Effector CD8-positive, alpha-beta T cell (primary cell): Measurements from ENCODE around the gene DSE.

Experiments
- DNase-seq: peaks from one replicate; lab custom pipeline; 2025; lab: John Stamatoyannopoulos, UW

DSE gene

DNA sequence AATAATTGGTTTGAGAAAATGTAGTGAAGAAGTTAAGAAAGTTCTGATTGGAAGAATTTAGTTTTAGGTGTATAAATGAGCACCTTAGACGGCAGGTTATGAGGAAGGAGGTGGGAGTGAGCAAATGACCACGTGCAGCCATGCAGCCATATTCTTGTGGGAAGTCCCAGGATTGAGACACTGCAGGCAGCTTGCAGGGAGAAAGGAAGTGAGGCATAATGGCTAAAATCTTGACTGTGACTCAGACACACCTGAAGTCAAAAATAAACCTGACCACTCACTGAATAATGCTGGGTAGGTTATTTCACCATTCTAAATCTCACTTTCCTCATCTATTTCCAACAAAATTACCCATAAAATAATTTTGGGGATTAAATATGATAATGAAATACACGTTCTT lies 16.6 kb downstream of the DSE start:
- DNase-seq: no peak

DNA sequence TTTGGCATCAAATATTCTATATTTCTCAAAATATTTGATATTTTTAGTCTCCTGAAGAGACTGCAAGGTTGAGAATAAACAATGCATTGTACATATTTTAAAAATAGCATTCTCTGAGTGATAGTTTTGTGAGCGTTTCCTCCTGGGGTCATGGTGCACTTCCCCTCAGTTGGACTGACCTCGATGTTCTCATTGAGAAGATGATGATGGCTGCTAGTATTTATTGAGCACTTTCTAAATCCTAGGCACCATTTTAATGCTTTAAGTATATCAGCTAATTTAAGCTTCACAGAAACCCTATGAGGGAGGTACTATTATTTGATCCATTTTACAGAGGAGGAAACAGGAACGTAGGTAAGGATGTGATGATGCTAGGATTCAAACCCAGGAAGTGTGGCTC lies 18.2 kb downstream of the DSE start:
- DNase-seq: no peak

DNA sequence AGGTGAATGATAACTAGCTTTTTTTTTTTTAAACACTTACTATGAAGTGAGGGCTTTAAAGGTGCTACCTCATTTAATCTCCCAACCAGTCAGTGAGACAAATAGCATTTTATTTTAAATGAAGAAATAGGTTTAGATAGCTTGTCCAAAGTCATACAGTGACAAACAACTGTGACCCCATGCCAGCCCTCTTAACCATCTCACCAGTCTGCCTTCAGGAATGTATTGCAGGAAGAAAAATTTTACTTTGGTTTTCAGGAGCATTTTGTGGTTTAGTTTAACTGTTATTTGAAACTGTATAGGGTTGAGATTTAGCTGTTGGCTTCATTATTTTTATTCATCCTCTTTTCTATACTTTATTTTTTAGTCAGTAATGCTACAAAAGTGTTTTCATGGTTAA lies 18.6 kb downstream of the DSE start:
- DNase-seq: no peak

DNA sequence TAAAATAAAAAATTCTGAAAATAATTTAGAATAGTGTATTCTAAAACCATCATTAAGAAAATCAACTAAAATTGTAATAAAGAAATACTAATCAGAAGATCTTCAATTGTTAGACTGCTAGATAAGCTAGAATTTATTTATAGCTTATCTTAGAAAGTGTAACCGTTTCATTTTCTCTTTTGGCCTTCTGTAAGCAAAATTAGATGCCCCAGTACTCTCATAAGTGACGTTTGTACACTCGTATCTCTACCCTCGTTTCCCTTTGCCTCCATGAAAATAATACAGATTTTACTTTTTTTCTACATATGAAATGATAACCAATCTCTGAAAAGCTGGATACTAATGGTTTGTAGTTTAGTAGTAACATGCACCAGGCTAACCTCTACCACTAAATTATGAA lies 19.8 kb downstream of the DSE start:
- no peak for DNase-seq

DNA sequence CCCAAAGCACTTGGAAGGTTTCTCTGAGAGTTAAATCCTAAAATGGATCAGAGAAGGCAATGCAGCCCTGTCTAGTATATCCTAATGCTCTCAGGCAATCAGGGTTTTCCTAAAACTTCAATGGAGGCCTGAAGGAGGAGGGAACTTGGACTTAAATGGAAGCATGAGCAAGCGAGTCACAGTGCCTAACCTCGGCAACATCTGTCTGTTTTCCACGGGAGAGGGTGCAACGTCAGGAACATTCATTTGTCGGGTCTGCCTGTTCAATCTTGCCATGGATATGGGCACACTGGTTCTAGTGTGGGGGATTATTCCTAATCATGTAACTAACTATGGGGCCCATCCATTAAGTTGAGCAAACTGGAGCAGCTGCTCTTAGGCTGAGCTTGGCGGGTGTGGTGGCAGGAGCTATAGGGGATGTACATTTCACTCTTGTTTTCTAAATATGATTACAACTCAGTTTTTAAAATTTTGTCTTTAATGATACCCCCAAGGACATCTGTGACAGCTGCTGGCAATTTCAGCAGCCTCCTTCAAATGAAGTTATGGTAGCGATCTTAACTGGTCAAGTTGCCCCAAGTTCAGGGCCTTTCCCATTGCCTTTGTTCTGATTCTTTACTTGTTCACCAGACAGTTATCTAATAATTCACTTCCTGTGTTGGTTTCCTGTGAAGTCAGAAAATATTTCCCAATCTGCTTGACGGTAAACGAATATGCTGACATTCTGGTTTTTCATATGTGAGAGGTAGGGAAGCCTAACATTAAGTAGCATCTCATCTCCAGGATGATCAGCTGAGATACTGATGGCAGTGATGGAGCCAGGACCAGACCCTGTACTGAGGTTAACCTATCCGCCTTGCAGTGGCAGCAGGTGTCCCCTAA lies 21.6 kb downstream of the DSE start:
- DNase-seq: no peak

DNA sequence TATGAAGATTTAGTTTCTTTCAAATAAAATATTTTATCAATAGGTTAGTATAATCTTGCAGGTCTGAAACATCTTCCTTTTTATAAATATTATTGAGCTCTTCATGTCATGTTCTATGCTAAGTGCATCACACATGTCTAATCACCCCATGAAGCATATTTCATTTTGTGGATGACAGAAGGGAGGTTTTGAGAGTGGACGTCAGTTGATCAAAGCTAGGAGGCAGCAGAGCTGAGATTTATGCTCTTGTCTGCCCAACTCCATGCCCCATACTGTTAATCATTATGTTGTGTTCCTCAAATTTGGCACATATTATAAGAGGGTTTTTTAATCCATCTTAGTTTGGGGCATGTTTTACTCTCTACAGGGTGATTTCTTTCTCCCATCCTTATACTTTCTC lies 22.7 kb downstream of the DSE start:
- no peak for DNase-seq

DNA sequence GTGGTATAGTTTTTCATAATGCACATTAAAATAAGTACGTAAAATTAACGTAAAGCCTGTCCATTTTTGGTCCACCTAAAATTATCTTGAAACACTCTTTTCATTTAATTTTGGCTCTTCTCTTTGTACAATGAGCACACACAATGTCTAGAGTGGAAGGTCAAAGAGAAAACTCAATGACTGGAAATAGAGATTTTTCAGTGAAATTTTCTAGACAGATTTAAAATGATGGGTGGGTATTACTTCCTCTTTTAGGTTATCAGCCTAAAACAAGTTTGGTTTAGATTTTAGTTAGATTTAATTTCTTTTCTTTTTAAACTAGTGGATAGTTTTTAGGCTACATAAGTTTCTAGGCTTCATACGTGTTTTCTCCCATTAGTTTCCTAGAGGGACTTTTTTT lies 24.9 kb downstream of the DSE start:
- no peak for DNase-seq

DNA sequence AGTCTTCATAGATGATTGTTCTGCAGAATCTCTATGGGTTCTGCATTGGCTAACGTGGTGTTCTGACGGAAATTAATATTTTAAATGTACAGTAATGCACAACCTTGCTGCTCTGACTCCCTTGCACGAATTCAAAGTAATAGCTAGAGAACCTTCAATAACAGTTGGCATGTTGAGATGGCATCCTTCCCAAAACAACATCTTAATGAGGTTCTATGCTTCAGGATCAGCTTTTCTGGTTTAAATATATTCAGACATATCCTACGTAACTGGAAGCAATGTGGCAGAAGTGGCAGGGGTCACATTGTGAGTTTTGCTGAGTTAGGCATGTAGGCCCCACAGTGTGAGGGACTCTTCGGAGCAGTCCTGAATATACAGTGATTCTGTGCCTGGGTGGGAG lies 25.7 kb downstream of the DSE start:
- no peak for DNase-seq

DNA sequence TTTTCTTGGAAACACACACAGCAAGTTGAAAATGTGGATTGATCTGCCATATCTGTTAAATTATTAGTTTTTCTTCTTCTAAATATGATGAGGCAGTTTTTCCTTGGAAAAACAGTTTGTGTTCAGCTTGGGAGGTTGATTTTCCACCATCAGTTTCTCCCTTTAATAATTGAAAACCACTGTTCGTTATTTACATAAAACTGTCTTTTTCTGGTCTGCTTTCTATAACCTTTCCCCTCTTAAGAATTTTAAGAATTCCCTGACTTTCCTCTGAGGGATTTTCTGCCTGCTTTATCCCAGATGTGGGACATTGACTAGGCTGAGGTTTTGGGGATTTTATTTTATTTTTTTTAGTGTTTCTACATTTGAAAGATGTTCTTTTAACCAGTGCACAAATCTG lies 27.2 kb downstream of the DSE start:
- DNase-seq: no peak

DNA sequence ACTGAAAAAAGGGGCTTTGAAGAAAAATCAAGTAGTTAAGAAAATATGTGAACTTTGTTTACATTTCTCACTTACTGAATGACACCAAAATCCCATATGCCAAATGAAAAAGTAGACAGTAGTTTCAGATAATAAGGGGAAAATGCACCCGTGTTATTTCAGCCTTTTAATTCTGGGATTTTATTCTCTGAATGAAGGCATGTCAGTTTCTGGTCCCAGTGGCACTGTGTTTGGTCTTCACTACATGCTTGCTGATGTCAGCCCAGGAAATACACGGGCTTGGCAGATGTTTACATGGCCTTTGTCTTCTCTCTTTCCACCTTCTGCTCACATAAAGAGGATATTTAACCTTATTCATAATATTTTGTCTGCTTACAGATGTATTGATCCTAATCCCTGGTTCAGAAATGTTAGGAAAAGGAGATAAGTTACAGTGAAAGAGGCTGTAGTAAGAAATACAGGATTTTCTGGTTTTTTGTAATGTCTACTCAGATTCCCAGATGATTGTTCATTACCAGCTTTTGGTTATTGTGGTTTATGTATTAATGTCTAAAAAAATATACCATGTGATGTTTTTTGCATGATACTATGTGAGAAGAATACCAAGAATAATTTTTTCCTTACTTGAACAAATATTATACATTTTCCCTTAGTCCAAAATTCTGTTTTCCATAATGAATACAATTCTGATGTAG lies 27.7 kb downstream of the DSE start:
- no peak for DNase-seq

DNA sequence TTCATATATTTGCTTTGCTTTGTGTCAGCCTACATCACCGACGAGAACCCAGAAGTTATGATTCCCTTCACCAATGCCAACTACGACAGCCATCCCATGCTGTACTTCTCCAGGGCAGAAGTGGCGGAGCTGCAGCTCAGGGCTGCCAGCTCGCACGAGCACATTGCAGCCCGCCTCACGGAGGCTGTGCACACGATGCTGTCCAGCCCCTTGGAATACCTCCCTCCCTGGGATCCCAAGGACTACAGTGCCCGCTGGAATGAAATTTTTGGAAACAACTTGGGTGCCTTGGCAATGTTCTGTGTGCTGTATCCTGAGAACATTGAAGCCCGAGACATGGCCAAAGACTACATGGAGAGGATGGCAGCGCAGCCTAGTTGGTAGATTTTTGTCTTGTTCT lies 28.5 kb downstream of the DSE start:
- no peak for DNase-seq

DNA sequence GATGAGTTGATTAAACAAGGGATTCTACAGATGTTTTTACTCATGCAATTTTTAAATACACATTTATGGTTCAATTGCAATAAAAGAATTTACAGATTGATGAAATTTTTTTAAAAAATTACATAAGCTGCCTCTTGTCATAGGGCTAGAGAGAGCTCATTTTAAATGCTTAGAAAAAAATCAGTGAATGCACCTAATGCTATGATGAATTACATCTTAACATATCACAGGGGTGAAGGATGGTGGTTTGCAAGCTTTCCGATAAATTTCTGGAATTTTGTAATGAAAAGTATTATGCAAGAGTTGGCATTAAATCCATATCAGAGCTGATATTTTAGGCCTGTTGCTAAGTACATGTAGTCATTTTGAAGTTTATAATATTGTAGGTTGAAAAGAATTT lies 29.6 kb downstream of the DSE start:
- no peak for DNase-seq

DNA sequence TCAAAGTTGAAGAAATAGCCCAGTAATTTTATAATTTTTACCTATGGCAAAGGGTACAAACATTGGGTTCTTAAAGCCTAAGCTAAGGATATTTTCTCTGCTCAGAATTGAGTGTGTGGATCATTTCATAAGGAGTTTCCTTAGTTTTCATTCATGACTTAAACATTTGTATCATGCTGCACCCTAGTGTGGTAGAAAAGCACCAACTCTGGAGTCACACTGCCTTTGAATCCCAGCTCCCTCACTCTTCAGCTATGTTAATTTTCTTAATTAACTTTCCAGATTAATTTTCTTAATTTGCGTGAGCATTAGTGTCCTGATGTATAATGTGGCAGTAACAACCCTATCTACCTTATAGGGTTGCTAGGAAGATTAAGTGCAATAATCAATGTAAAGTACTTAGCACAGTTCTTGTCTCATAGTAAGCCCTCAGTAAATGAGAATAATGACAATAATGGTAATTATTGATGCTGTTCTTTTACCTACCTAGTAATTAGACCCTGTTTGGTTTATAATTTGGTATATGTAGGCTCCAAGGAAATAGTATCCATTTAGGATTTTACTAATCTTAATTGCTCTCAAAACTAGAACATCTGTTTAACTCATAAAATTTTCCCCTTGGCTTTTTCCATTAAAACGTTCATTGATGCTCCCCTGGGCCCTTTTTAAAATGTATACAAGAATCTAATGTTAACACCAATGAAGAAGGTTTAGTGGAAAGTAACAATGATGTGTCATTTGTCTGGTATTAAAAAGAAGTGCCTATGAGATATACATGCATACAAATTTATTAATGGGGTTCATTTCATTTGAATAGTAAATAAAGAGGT lies 31.6 kb downstream of the DSE start:
- DNase-seq: no peak

DNA sequence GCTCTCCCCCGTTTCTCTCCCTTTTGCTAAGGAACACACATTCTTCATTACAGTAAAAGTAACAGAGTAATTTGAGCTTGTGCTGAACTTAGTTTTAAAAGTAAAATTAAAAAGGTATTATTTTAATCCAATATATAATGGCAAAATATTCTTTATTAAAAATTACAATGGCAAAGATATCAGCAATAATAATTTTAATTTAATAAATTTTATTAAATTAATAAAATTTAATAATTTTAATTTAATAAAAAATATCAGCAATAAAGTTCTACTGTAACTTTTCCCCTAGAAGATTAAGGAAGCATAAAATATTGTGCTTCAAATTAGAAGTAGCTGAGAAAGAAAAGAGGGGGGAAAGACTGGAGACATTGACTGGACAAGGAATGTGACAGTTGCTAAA lies 32.5 kb downstream of the DSE start:
- DNase-seq: no peak

DNA sequence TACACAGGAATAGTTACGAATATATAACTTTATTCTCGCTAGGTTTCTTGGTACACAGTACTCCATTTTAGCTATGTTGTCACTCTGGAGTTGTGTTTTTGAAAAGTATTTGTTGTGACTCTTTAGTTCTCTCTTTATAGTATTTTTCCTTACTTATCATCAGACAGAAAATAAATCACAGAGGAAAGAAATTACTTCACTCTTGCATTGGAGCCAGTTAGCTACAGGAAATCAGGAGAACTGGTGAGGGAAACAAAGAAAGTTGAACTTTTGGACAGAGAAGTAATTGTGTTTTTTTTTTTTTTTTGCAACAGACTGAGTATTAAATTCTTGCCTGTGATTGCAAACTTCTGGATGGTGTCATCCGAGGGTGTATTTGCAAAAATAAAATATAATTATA lies 33.9 kb downstream of the DSE start:
- no peak for DNase-seq

DNA sequence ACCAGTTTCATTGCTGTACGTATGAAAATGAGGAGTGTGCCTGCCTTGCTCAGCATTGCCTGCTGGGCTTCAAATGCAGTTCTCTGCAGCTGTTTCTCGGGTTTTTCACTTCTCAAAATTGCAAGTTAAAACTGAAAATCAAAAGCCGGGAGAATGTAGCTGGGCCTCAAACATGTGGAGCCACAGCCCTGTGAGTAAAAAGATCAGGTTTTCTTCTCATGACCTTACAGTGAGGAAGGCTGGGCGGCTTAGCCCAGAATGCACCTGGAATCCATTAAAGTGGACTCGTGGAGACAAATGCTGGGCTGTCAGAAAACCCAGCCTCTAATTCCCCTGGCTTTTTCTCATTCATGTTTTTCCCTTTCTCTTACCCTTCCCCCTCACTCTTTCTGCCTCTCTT lies 34.4 kb downstream of the DSE start:
- no peak for DNase-seq

DNA sequence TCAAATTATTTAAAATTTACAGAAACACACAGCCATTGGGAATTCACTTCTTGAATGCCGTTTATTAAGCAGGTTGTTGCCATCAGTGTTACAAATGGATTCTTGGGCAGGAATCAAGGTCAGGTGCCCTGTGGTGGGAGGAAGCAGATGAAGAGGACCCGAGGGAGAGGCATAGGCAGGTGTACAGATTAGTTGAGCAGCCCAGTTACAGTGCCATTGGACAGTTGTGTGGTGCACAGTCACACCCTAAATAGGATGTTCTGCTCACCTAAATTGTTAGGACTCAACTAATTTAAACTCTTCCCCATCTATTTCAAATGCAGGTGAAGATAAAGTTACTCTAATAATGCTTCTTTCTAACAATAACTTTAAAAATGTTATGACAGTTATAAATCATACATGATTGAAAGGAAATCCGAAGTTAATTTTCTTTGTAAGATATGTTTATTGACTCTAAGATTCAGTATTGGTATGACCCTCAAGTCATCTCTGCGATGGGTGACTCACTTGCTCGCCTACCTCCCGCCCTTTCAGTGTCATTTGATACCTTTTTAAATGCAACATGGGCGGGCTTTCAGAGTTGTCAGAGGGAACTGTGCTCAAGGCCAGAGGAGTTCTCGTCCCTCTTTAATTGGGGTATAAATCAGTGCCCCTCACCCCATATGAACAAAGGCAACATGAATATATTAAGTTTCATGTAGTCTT lies 35.1 kb downstream of the DSE start:
- DNase-seq: no peak

DNA sequence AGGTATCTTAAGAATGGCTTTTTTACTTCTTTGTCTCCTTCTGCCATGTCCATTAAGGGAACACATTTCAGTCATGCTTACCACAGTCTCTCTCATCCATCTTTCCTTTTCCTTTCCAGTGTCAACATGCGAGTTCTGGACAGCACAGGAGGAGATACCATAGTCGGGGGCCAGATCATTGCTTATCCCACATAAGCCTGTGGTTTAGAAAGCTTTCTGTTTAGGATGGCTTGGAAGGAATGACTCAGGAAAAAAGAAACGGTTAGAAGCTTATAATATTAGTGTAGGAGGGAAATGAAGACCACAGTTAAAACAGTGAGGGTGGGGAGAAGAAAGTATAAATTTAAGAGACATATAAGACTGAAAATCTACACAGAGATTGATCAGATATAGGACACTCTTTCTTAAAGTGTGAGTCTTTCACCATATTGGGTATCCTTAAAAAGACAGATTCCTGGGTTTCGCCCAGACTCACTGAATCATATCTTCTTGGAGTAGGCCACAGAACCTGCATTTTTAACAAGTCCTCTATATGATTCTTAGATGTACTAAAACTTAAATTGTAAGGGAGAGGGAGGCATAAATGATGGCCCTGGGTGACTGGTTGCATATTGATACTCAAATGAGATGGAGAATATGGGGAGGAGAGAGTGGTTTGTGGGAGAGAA lies 36.1 kb downstream of the DSE start:
- DNase-seq: no peak

DNA sequence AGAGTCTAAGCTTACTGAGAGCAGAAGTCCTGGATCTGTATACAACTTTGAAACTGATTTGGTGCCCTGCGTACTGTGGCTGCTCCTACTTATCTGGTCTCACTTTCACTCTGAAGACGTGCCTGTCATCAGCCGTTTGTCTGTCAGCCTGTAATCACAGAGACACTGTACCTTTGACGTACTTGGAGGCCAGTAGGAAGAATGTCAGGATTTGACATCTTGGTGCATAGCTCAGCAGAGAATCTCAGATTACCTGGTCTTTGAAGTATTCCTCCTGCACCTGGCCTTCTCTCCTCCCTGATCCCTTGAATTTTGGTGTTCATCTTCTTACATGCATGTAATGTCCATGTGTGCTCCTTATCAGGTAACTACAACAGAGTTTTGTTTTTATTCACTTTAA lies 37.7 kb downstream of the DSE start:
- no peak for DNase-seq

DNA sequence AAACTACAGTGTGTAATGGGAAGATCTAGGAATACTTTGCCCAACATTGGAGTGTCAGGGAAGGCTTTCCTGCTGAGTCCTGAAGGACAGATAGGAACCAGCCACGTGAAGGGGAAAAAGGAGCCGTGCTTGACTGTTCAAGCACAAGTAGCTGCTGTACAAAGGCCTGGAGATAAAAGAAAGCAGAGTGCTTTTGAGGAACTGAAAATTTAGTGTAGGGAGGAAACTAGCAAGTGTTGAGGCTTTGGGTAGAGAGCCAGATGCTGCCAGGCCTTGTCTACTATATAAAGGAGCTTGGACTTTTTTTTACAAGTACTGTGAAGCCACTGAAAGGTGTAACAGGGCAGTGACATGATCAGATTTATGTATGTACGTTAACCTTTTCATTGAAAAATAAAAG lies 39.0 kb downstream of the DSE start:
- no peak for DNase-seq

DNA sequence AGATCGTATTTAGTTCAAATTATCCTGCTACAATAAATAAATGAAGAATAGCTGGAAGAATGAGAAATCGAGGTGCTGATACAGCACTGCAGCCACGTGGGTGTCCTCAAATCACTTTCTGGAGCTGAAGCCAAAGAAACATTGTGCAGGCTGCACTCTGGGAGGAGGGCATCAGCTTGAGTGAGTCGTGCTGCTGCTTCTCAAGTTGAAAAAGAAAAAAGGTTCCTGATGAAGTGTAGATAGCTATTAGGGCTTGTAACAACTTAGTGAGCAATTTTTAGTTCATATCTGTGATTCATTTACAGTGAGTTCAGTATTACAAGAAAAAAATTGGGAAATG lies 40.5 kb downstream of the DSE start:
- no peak for DNase-seq

DNA sequence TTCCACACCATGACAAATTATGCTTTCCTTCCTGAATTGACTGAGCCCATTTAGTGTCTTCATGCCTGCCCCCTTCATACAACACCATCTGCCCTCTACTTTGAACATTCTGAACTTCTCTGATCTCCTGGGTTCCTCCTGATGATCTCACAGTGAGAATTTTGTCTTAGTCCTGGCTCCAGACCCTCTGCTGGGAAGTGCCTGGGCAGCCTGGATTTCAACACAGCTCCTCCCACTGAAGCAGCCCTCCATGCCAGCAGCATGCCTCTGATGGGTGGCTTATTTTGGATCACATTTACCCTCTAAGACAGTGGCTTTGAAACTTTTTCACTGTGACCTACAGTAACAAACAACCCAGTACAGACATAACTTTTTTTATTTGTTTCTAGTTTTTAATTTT lies 41.5 kb downstream of the DSE start:
- DNase-seq: no peak
